K562 treated with DMSO at 1 percent for 24 hours (cell line): ENCODE measurements around the gene CRIP3. TPM values are rescaled to one million over a fixed set of nuclear protein-coding genes. Genes with fewer than 3 reads are reported as not detected.

Experiments
- total RNA-seq: library from RNA; unstranded; fragments of 300-600 nt; gene quantifications from 2 replicates; pipeline ENCODE4 v1.2.3, GENCODE V29; 2022; ENCODE audit warnings: low read depth; ENCODE audit not compliant: insufficient read depth

CRIP3 gene
- 2.3 TPM in 1 of 2 replicates, not detected in the other for total RNA-seq

GRCh38 chr6:43308101-43308989 is at the start of gene CRIP3:
Gene CRIP3 (minus strand): TSS chr6:43308826. CDS start chr6:43308792, 34 bp downstream.

GRCh38 chr6:43297644-43298564 is 10.7 kb downstream of the CRIP3 start, which contains the start of gene SLC22A7:
Gene SLC22A7 (plus strand): TSS chr6:43298260. CDS start chr6:43298359, 99 bp downstream.

Other genes starting within 250 kb of the CRIP3 start
- gene MRPL2, start 249.4 kb downstream of the CRIP3 start, total RNA-seq: 128 and 144 TPM in 2 replicates
- gene KLC4, start 249.2 kb downstream of the CRIP3 start, total RNA-seq: 38.1 and 46.4 TPM in 2 replicates
- 15.6 TPM in 2 replicates for gene PTK7, start 232.5 kb downstream of the CRIP3 start, total RNA-seq
- 39.2 and 40.6 TPM in 2 replicates for gene SRF, start 137.6 kb downstream of the CRIP3 start, total RNA-seq
- gene CUL9, start 126.6 kb downstream of the CRIP3 start, total RNA-seq: 21.6 and 25.5 TPM in 2 replicates
- 221 and 250 TPM in 2 replicates for gene DNPH1, start 79.3 kb downstream of the CRIP3 start, total RNA-seq
- 0.05 TPM in 1 of 2 replicates, not detected in the other for gene TTBK1, start 65.3 kb downstream of the CRIP3 start, total RNA-seq
- not detected in 2 replicates for gene SLC22A7, start 10.6 kb downstream of the CRIP3 start, total RNA-seq
- 20.9 and 23.3 TPM in 2 replicates for gene ZNF318, start 60.8 kb upstream of the CRIP3 start, total RNA-seq
- gene ABCC10, start 118.7 kb upstream of the CRIP3 start, total RNA-seq: 30.5 and 32.8 TPM in 2 replicates
- gene DLK2, start 146.7 kb upstream of the CRIP3 start, total RNA-seq: 1.9 and 3.7 TPM in 2 replicates
- 41.2 and 45.2 TPM in 2 replicates for gene TJAP1, start 168.7 kb upstream of the CRIP3 start, total RNA-seq
- gene LRRC73, start 201.5 kb upstream of the CRIP3 start, total RNA-seq: 1.2 and 1.3 TPM in 2 replicates
- 144 and 148 TPM in 2 replicates for gene YIPF3, start 208.1 kb upstream of the CRIP3 start, total RNA-seq
- 38.0 and 45.8 TPM in 2 replicates for gene POLR1C, start 208.3 kb upstream of the CRIP3 start, total RNA-seq